Kidney glomerular epithelial cell (primary cell): Measurements from ENCODE around the gene DSP.
A peak's percentile ranks its signal among the peaks of the same experiment; 100 is the strongest.

Experiments
- DNase-seq: peaks from one replicate; lab custom pipeline; 2025; lab: John Stamatoyannopoulos, UW

The DSP gene

GRCh38 chr6:7541175-7542064 lies at the start of gene DSP:
Gene DSP (plus strand): TSS chr6:7541671. CDS start chr6:7541916, 245 bp downstream.
- DNase-seq = peak; percentile 81

- DNase-seq = no peak
These were observed 47.6 kb upstream of the DSP start for GRCh38 chr6:7493866-7494265.

- DNase-seq = no peak
These were observed 46.8 kb upstream of the DSP start for GRCh38 chr6:7494638-7495037.

- no peak for DNase-seq
These were observed 45.1 kb upstream of the DSP start for GRCh38 chr6:7496266-7496875.

- DNase-seq = no peak
These were observed 40.7 kb upstream of the DSP start for GRCh38 chr6:7500752-7501282.

- DNase-seq = no peak
These were observed 38.7 kb upstream of the DSP start for GRCh38 chr6:7502743-7503142.

- no peak for DNase-seq
These were observed 37.4 kb upstream of the DSP start for GRCh38 chr6:7504041-7504440.

- DNase-seq = peak; percentile 96
These were observed 36.2 kb upstream of the DSP start for GRCh38 chr6:7505189-7505699.

GRCh38 chr6:7507600-7507999 lies 33.9 kb upstream of the DSP start:
- DNase-seq = no peak

- no peak for DNase-seq
These were observed 29.2 kb upstream of the DSP start for GRCh38 chr6:7512320-7512719.

- no peak for DNase-seq
These were observed 27.9 kb upstream of the DSP start for GRCh38 chr6:7513529-7513928.

GRCh38 chr6:7515363-7515762 lies 26.1 kb upstream of the DSP start:
- DNase-seq = no peak

- DNase-seq = no peak
These were observed 22.6 kb upstream of the DSP start for GRCh38 chr6:7518877-7519276.

GRCh38 chr6:7522873-7523272 lies 18.6 kb upstream of the DSP start:
- DNase-seq = no peak

GRCh38 chr6:7523922-7524321 lies 17.5 kb upstream of the DSP start:
- no peak for DNase-seq

- DNase-seq = no peak
These were observed 14.7 kb upstream of the DSP start for GRCh38 chr6:7526755-7527154.

GRCh38 chr6:7528565-7528964 lies 12.9 kb upstream of the DSP start:
- DNase-seq = peak; percentile 98

GRCh38 chr6:7529141-7529540 lies 12.3 kb upstream of the DSP start:
- peak; percentile 71 for DNase-seq

GRCh38 chr6:7532232-7532631 lies 9.2 kb upstream of the DSP start:
- DNase-seq = no peak

- DNase-seq = no peak
These were observed 8.7 kb upstream of the DSP start for GRCh38 chr6:7532821-7533220.

- DNase-seq = no peak
These were observed 7.3 kb upstream of the DSP start for GRCh38 chr6:7534192-7534591.

- peak; percentile 47 for DNase-seq
These were observed 6.0 kb upstream of the DSP start for GRCh38 chr6:7535498-7535897.

GRCh38 chr6:7537565-7538174 lies 3.8 kb upstream of the DSP start:
- DNase-seq = no peak
